GM13977 (cell line): Measurements from ENCODE around the gene C16orf74.

ENCODE experiments used
- DNase-seq: peaks from one replicate; pipeline ENCODE4 v3.0.0; 2012; ENCODE audit warnings: low spot score
- CTCF ChIP-seq: IDR thresholded peaks from 2 replicates; pipeline ENCODE4 v1.5.1; 2012; ENCODE audit warnings: mild to moderate bottlenecking, control low read depth; ENCODE audit not compliant: insufficient read depth; ENCODE audit errors: extremely low read depth, missing control alignments
- in situ Hi-C: fragments of 300-500 bp; cut with MboI; formaldehyde crosslinking; loops from one replicate; pipeline ENCODE4 v1.12.0; 2022; ENCODE audit warnings: low sequenced_read_pairs, low pct_unique_long_range_greater_than_20kb, mixed read lengths, inconsistent platforms; ENCODE audit not compliant: unreplicated experiment

C16orf74 gene

GRCh38 chr16:85753559-85753958 is 2.7 kb upstream of the C16orf74 start:
- in situ Hi-C loops = no loop called here
- DNase-seq = no peak
- no peak for TF ChIP-seq CTCF

GRCh38 chr16:85752511-85753420 is 1.9 kb upstream of the C16orf74 start:
- DNase-seq = no peak
- TF ChIP-seq CTCF = no peak
- in situ Hi-C loops = no loop called here

GRCh38 chr16:85751698-85752501 is 1.0 kb upstream of the C16orf74 start:
- in situ Hi-C loops = no loop called here
- DNase-seq = no peak
- TF ChIP-seq CTCF = no peak

- TF ChIP-seq CTCF = no peak
- peak; percentile 54 for DNase-seq
- in situ Hi-C loops = no loop called here
These were observed 610 bp downstream of the C16orf74 start for GRCh38 chr16:85750146-85750826.

- DNase-seq = no peak
- in situ Hi-C loops = no loop called here
- no peak for TF ChIP-seq CTCF
These were observed 1.1 kb downstream of the C16orf74 start for GRCh38 chr16:85749771-85750145.

GRCh38 chr16:85746460-85747215 is 4.3 kb downstream of the C16orf74 start:
- in situ Hi-C loops = no loop called here
- DNase-seq = peak; percentile 67
- TF ChIP-seq CTCF = no peak
